Renal cortical epithelial cell (primary cell): Measurements from ENCODE around the gene ANXA4. TPM values are rescaled to one million over a fixed set of nuclear protein-coding genes. Genes with fewer than 3 reads are reported as not detected.
A peak's percentile ranks its signal among the peaks of the same experiment; 100 is the strongest.

Experiments
- DNase-seq: peaks from one replicate; pipeline ENCODE4 v3.0.0-alpha.2; 2011; ENCODE audit warnings: low read depth
- total RNA-seq: library from RNA; depleted of rRNA; stranded (reverse); fragments of >200 nt; gene quantifications from 2 replicates; pipeline ENCODE4 v1.2.3, GENCODE V29; 2014

The ANXA4 gene
- 78.7 and 424 TPM in 2 replicates for total RNA-seq

- peak; percentile 73 for DNase-seq
Measured at GRCh38 chr2:69741575-69742321, at the start of gene ANXA4. Gene ANXA4 (plus strand): TSS chr2:69742134. CDS start chr2:69781566, 39,432 bp downstream.

- peak; percentile 53 for DNase-seq
Measured at GRCh38 chr2:69692424-69692823, 49.5 kb upstream of the ANXA4 start.

- DNase-seq, result no peak
Measured at GRCh38 chr2:69693059-69693774, 48.7 kb upstream of the ANXA4 start.

GRCh38 chr2:69693775-69694450, 48.0 kb upstream of the ANXA4 start:
- DNase-seq, result no peak

GRCh38 chr2:69694894-69695849, 46.8 kb upstream of the ANXA4 start:
- peak; percentile 94 for DNase-seq

GRCh38 chr2:69695850-69696216, 46.1 kb upstream of the ANXA4 start:
- no peak for DNase-seq

- DNase-seq, result no peak
Measured at GRCh38 chr2:69700381-69700780, 41.6 kb upstream of the ANXA4 start.

- peak; percentile 51 for DNase-seq
Measured at GRCh38 chr2:69701100-69701945, 40.6 kb upstream of the ANXA4 start.

GRCh38 chr2:69703189-69703588, 38.7 kb upstream of the ANXA4 start:
- no peak for DNase-seq

GRCh38 chr2:69704446-69704845, 37.5 kb upstream of the ANXA4 start:
- DNase-seq, result peak; percentile 75

- DNase-seq, result no peak
Measured at GRCh38 chr2:69709290-69709689, 32.6 kb upstream of the ANXA4 start.

GRCh38 chr2:69711971-69712370, 30.0 kb upstream of the ANXA4 start:
- no peak for DNase-seq

- DNase-seq, result no peak
Measured at GRCh38 chr2:69714024-69714423, 27.9 kb upstream of the ANXA4 start.

- DNase-seq, result peak; percentile 69
Measured at GRCh38 chr2:69714539-69715220, 27.3 kb upstream of the ANXA4 start.

- DNase-seq, result no peak
Measured at GRCh38 chr2:69715964-69716363, 26.0 kb upstream of the ANXA4 start.

- no peak for DNase-seq
Measured at GRCh38 chr2:69716555-69717120, 25.3 kb upstream of the ANXA4 start.

- DNase-seq, result no peak
Measured at GRCh38 chr2:69717186-69717585, 24.7 kb upstream of the ANXA4 start.

GRCh38 chr2:69717861-69718273, 24.1 kb upstream of the ANXA4 start:
- DNase-seq, result peak; percentile 44

GRCh38 chr2:69718338-69718965, 23.5 kb upstream of the ANXA4 start:
- no peak for DNase-seq
